WERI-Rb-1 (cell line): Measurements from ENCODE around the gene COL4A1.

ENCODE experiments used
- DNase-seq: peaks from one replicate; pipeline ENCODE4 v3.0.0-alpha.2; 2020
- H3K27ac ChIP-seq: fragments of 250-450 bp; sonication (Bioruptor Pico); 2 replicates; pipeline ENCODE4 v1.5.1; 2020; ENCODE audit warnings: mild to moderate bottlenecking, moderate library complexity
- H3K27me3 ChIP-seq: fragments of 250-450 bp; sonication (Bioruptor Pico); 2 replicates; pipeline ENCODE4 v1.5.1; 2021; ENCODE audit warnings: mild to moderate bottlenecking, low read depth, moderate library complexity; ENCODE audit not compliant: insufficient read depth, severe bottlenecking
- H3K36me3 ChIP-seq: fragments of 250-450 bp; sonication (Bioruptor Pico); 2 replicates; pipeline ENCODE4 v1.5.1; 2020; ENCODE audit warnings: mild to moderate bottlenecking, moderate library complexity
- H3K4me3 ChIP-seq: 2 replicates; pipeline ENCODE4 v1.5.1; 2011; ENCODE audit warnings: low read depth, mild to moderate bottlenecking, control low read depth, low read length
- H3K9me3 ChIP-seq: fragments of 250-450 bp; sonication (Bioruptor Pico); 2 replicates; pipeline ENCODE4 v1.5.1; 2021; ENCODE audit warnings: mild to moderate bottlenecking, moderate library complexity; ENCODE audit not compliant: severe bottlenecking
- CTCF ChIP-seq: IDR thresholded peaks from 2 replicates; pipeline ENCODE4 v1.5.1; 2011; ENCODE audit warnings: low read depth, mild to moderate bottlenecking, control low read depth, inconsistent platforms, low read length

COL4A1 gene

GRCh38 chr13:110307767-110308655 lies 1.1 kb upstream of the COL4A1 start:
- Histone ChIP-seq H3K36me3 (peaks cover 15% of the 10 kb centered on the region), H3K4me3 (peak overlapping the region; percentile 77), H3K27me3 (peaks cover 4% of the 10 kb centered on the region), H3K27ac (peak overlapping the region; percentile 31), H3K9me3 (no peaks in the 10 kb centered on the region)
- DNase-seq, result peak; percentile 62
- TF ChIP-seq CTCF, result no peak

- Histone ChIP-seq H3K9me3 (no peaks in the 10 kb centered on the region), H3K27me3 (peaks cover 4% of the 10 kb centered on the region), H3K4me3 (peak overlapping the region; percentile 77)
Measured at GRCh38 chr13:110306340-110306959, 507 bp downstream of the COL4A1 start.

GRCh38 chr13:110305949-110306339 lies 1.0 kb downstream of the COL4A1 start:
- Histone ChIP-seq H3K36me3 (peaks cover 11% of the 10 kb centered on the region), H3K27me3 (peaks cover 4% of the 10 kb centered on the region), H3K4me3 (no peak overlapping the region), H3K9me3 (no peaks in the 10 kb centered on the region), H3K27ac (no peak overlapping the region)
- TF ChIP-seq CTCF, result no peak
- peak; percentile 8 for DNase-seq

More at GRCh38 chr13:110306340-110306959, 507 bp downstream of the COL4A1 start:
- DNase-seq, result no peak
- Histone ChIP-seq H3K27ac (peak overlapping the region; percentile 31), H3K36me3 (peaks cover 13% of the 10 kb centered on the region)
- no peak for TF ChIP-seq CTCF

- DNase-seq, result no peak
Measured at GRCh38 chr13:110305544-110305943, 1.4 kb downstream of the COL4A1 start.

GRCh38 chr13:110305001-110305400 lies 2.0 kb downstream of the COL4A1 start:
- no peaks in the 10 kb centered on the region for H3K9me3 ChIP-seq
- H3K4me3 ChIP-seq, result no peak overlapping the region
- H3K36me3 ChIP-seq, result peaks cover 8% of the 10 kb centered on the region
- H3K27ac ChIP-seq, result no peak overlapping the region
- DNase-seq, result no peak
- peaks cover 4% of the 10 kb centered on the region for H3K27me3 ChIP-seq
- TF ChIP-seq CTCF, result no peak

More at GRCh38 chr13:110305544-110305943, 1.4 kb downstream of the COL4A1 start:
- Histone ChIP-seq H3K9me3 (no peaks in the 10 kb centered on the region), H3K4me3 (no peak overlapping the region), H3K27ac (no peak overlapping the region), H3K27me3 (peaks cover 4% of the 10 kb centered on the region), H3K36me3 (peaks cover 8% of the 10 kb centered on the region)
- TF ChIP-seq CTCF, result no peak
